Activated T-helper 17 cell treated with anti-CD3 and anti-CD28 coated beads, Interleukin-2, amount 50 U/mL, for 72 hours (primary cell): ENCODE data around the gene ZNF225. TPM values are rescaled to one million over a fixed set of nuclear protein-coding genes. Genes with fewer than 3 reads are reported as not detected.
"Not testable (repeated sequence)": the region's sequence is repeated elsewhere in the genome, so short reads cannot be mapped to it uniquely, and the experiment has no call there.

Experiments used
- ATAC-seq: fragments of 150-1000 bp; cut with Tn5 transposase; replicated peaks from 2 replicates; pipeline ENCODE4 v1.10.0; 2021; ENCODE audit warnings: mild to moderate bottlenecking, moderate library complexity
- H3K27ac Mint-ChIP-seq: one replicate; pipeline ENCODE4 v1.8.0; 2022; ENCODE audit warnings: mixed read lengths
- H3K27me3 Mint-ChIP-seq: one replicate; pipeline ENCODE4 v1.8.0; 2022; ENCODE audit warnings: mixed read lengths
- H3K36me3 Mint-ChIP-seq: one replicate; pipeline ENCODE4 v1.8.0; 2022; ENCODE audit warnings: low read depth, mild to moderate bottlenecking, mixed read lengths
- H3K4me1 Mint-ChIP-seq: one replicate; pipeline ENCODE4 v1.8.0; 2022; ENCODE audit warnings: mixed read lengths
- H3K4me3 Mint-ChIP-seq: one replicate; pipeline ENCODE4 v1.8.0; 2022; ENCODE audit warnings: mild to moderate bottlenecking, mixed read lengths
- H3K9me3 Mint-ChIP-seq: one replicate; pipeline ENCODE4 v1.8.0; 2022; ENCODE audit warnings: mixed read lengths
- total RNA-seq, 2 donors: library from RNA; stranded (reverse); gene quantifications; one replicate each; pipeline ENCODE4 v1.2.3, GENCODE V29; 2022

Gene ZNF225
- total RNA-seq, 2 donors from 2014 or later = 1.5 to 3.5 TPM

- not testable (repeated sequence) for H3K27me3 Mint-ChIP-seq, H3K27ac Mint-ChIP-seq, ATAC-seq, H3K36me3 Mint-ChIP-seq, H3K4me3 Mint-ChIP-seq, H3K4me1 Mint-ChIP-seq
- peaks cover 31% of the 10 kb centered on the region for H3K9me3 Mint-ChIP-seq
Observed at GRCh38 chr19:44121162-44121561, 8.0 kb downstream of the ZNF225 start.

GRCh38 chr19:44131955-44132354 lies 18.8 kb downstream of the ZNF225 start:
- no peak overlapping the region for H3K4me3 Mint-ChIP-seq
- peaks cover 15% of the 10 kb centered on the region for H3K9me3 Mint-ChIP-seq
- no peak overlapping the region for H3K27ac Mint-ChIP-seq
- H3K27me3 Mint-ChIP-seq = no peaks in the 10 kb centered on the region
- H3K4me1 Mint-ChIP-seq = no peaks in the 10 kb centered on the region
- no peak for ATAC-seq
- H3K36me3 Mint-ChIP-seq = no peaks in the 10 kb centered on the region

- Mint-ChIP-seq H3K27me3 (no peaks in the 10 kb centered on the region), H3K36me3 (peaks cover 27% of the 10 kb centered on the region), H3K4me1 (peaks cover 6% of the 10 kb centered on the region), H3K4me3 (peak within 1 kb of the TSS; percentile 94), H3K27ac (peak within 1 kb of the TSS; percentile 81), H3K9me3 (no peaks in the 10 kb centered on the region)
- ATAC-seq = peak; percentile 97
Observed at GRCh38 chr19:44141191-44142058, 28.2 kb downstream of the ZNF225 start, which contains the start of gene ZNF234. Gene ZNF234 (plus strand): TSS chr19:44141554. CDS start chr19:44144633, 3,079 bp downstream.

GRCh38 chr19:44142059-44142433 lies 28.8 kb downstream of the ZNF225 start:
- H3K36me3 Mint-ChIP-seq = peaks cover 30% of the 10 kb centered on the region
- ATAC-seq = peak; percentile 28
- H3K4me3 Mint-ChIP-seq = peak overlapping the region; percentile 94
- H3K9me3 Mint-ChIP-seq = no peaks in the 10 kb centered on the region
- H3K27ac Mint-ChIP-seq = peak overlapping the region; percentile 81
- no peaks in the 10 kb centered on the region for H3K27me3 Mint-ChIP-seq
- peaks cover 6% of the 10 kb centered on the region for H3K4me1 Mint-ChIP-seq

GRCh38 chr19:44149776-44150175 lies 36.6 kb downstream of the ZNF225 start:
- no peak overlapping the region for H3K4me3 Mint-ChIP-seq
- H3K27me3 Mint-ChIP-seq = no peaks in the 10 kb centered on the region
- H3K27ac Mint-ChIP-seq = no peak overlapping the region
- H3K9me3 Mint-ChIP-seq = peaks cover 11% of the 10 kb centered on the region
- no peaks in the 10 kb centered on the region for H3K4me1 Mint-ChIP-seq
- peaks cover 97% of the 10 kb centered on the region for H3K36me3 Mint-ChIP-seq
- ATAC-seq = no peak

- H3K27me3 Mint-ChIP-seq = no peaks in the 10 kb centered on the region
- H3K27ac Mint-ChIP-seq = no peak overlapping the region
- peaks cover 97% of the 10 kb centered on the region for H3K36me3 Mint-ChIP-seq
- H3K4me1 Mint-ChIP-seq = no peaks in the 10 kb centered on the region
- H3K9me3 Mint-ChIP-seq = peaks cover 18% of the 10 kb centered on the region
- ATAC-seq = no peak
- H3K4me3 Mint-ChIP-seq = no peak overlapping the region
Observed at GRCh38 chr19:44151491-44151890, 38.3 kb downstream of the ZNF225 start.

GRCh38 chr19:44156475-44156874 lies 43.3 kb downstream of the ZNF225 start:
- H3K27ac Mint-ChIP-seq = no peak overlapping the region
- ATAC-seq = no peak
- no peak overlapping the region for H3K4me3 Mint-ChIP-seq
- no peaks in the 10 kb centered on the region for H3K27me3 Mint-ChIP-seq
- peaks cover 69% of the 10 kb centered on the region for H3K36me3 Mint-ChIP-seq
- H3K9me3 Mint-ChIP-seq = peaks cover 33% of the 10 kb centered on the region
- H3K4me1 Mint-ChIP-seq = no peaks in the 10 kb centered on the region

- Mint-ChIP-seq H3K36me3 (peaks cover 39% of the 10 kb centered on the region), H3K27me3 (no peaks in the 10 kb centered on the region), H3K27ac (no peak overlapping the region), H3K4me1 (peaks cover 17% of the 10 kb centered on the region), H3K4me3 (no peak overlapping the region), H3K9me3 (peaks cover 12% of the 10 kb centered on the region)
- ATAC-seq = no peak
Observed at GRCh38 chr19:44163789-44164188, 50.6 kb downstream of the ZNF225 start.

- Mint-ChIP-seq H3K27me3 (no peaks in the 10 kb centered on the region), H3K4me1 (peaks cover 17% of the 10 kb centered on the region), H3K9me3 (peaks cover 12% of the 10 kb centered on the region), H3K4me3 (peak overlapping the region; percentile 92), H3K36me3 (peaks cover 44% of the 10 kb centered on the region), H3K27ac (peak overlapping the region; percentile 97)
- no peak for ATAC-seq
Observed at GRCh38 chr19:44164327-44164672, 51.1 kb downstream of the ZNF225 start.

- ATAC-seq = peak; percentile 83
- no peaks in the 10 kb centered on the region for H3K27me3 Mint-ChIP-seq
- peaks cover 50% of the 10 kb centered on the region for H3K36me3 Mint-ChIP-seq
- H3K9me3 Mint-ChIP-seq = peaks cover 12% of the 10 kb centered on the region
- H3K27ac Mint-ChIP-seq = peak within 1 kb of the TSS; percentile 97
- H3K4me3 Mint-ChIP-seq = peak within 1 kb of the TSS; percentile 92
- peaks cover 17% of the 10 kb centered on the region for H3K4me1 Mint-ChIP-seq
Observed at GRCh38 chr19:44164673-44165512, 51.7 kb downstream of the ZNF225 start, which contains the start of gene ZNF226. Gene ZNF226 (plus strand): TSS chr19:44165100. CDS start chr19:44170081, 4,981 bp downstream.

- ATAC-seq, H3K4me3 Mint-ChIP-seq, H3K27ac Mint-ChIP-seq, H3K27me3 Mint-ChIP-seq: not testable (repeated sequence)
- peaks cover 11% of the 10 kb centered on the region for H3K4me1 Mint-ChIP-seq
- H3K9me3 Mint-ChIP-seq = peaks cover 28% of the 10 kb centered on the region
- H3K36me3 Mint-ChIP-seq = peaks cover 97% of the 10 kb centered on the region
Observed at GRCh38 chr19:44170660-44171059, 57.5 kb downstream of the ZNF225 start.

GRCh38 chr19:44176590-44176989 lies 63.4 kb downstream of the ZNF225 start:
- ATAC-seq = no peak
- Mint-ChIP-seq H3K27me3 (no peaks in the 10 kb centered on the region), H3K27ac (no peak overlapping the region), H3K36me3 (peaks cover 65% of the 10 kb centered on the region), H3K4me1 (no peaks in the 10 kb centered on the region), H3K9me3 (peaks cover 42% of the 10 kb centered on the region), H3K4me3 (no peak overlapping the region)

GRCh38 chr19:44180968-44181367 lies 67.8 kb downstream of the ZNF225 start:
- H3K27me3 Mint-ChIP-seq = no peaks in the 10 kb centered on the region
- peaks cover 21% of the 10 kb centered on the region for H3K36me3 Mint-ChIP-seq
- no peak overlapping the region for H3K27ac Mint-ChIP-seq
- no peak for ATAC-seq
- no peak overlapping the region for H3K4me3 Mint-ChIP-seq
- no peaks in the 10 kb centered on the region for H3K4me1 Mint-ChIP-seq
- H3K9me3 Mint-ChIP-seq = peaks cover 39% of the 10 kb centered on the region

GRCh38 chr19:44182145-44182544 lies 68.9 kb downstream of the ZNF225 start:
- H3K4me1 Mint-ChIP-seq = no peaks in the 10 kb centered on the region
- H3K27ac Mint-ChIP-seq = no peak overlapping the region
- peaks cover 31% of the 10 kb centered on the region for H3K9me3 Mint-ChIP-seq
- no peak overlapping the region for H3K4me3 Mint-ChIP-seq
- H3K27me3 Mint-ChIP-seq = no peaks in the 10 kb centered on the region
- no peak for ATAC-seq
- peaks cover 9% of the 10 kb centered on the region for H3K36me3 Mint-ChIP-seq
